RWPE2 (cell line): ENCODE measurements around the gene ARID1A.

ENCODE experiments used
- ATAC-seq: fragments of 200-7000 bp; cut with Tn5 transposase; 3 replicates; pipeline ENCODE4 v1.9.1; 2021; ENCODE audit warnings: low read depth
- DNase-seq: peaks from one replicate; pipeline ENCODE4 v3.0.0-alpha.2; 2020; ENCODE audit warnings: low spot score
- H3K27ac ChIP-seq: fragments of 450-650 bp; 2 replicates; pipeline ENCODE4 v1.5.1; 2017; ENCODE audit warnings: mild to moderate bottlenecking; ENCODE audit not compliant: poor library complexity, severe bottlenecking
- H3K27me3 ChIP-seq: fragments of 250-450 bp; sonication (Bioruptor Pico); 2 replicates; pipeline ENCODE4 v1.5.1; 2021; ENCODE audit warnings: mild to moderate bottlenecking, moderate library complexity; ENCODE audit not compliant: insufficient read depth, poor library complexity, severe bottlenecking
- H3K36me3 ChIP-seq: fragments of 250-450 bp; sonication (Bioruptor Pico); 2 replicates; pipeline ENCODE4 v1.5.1; 2020; ENCODE audit warnings: low read depth, mild to moderate bottlenecking, moderate library complexity
- H3K4me1 ChIP-seq: fragments of 250-450 bp; sonication (Bioruptor Pico); 2 replicates; pipeline ENCODE4 v1.5.1; 2021; ENCODE audit warnings: mild to moderate bottlenecking, moderate library complexity; ENCODE audit not compliant: insufficient read depth, poor library complexity, severe bottlenecking
- H3K4me3 ChIP-seq: fragments of 250-450 bp; sonication (Bioruptor Pico); 2 replicates; pipeline ENCODE4 v1.5.1; 2021; ENCODE audit warnings: mild to moderate bottlenecking, moderate library complexity; ENCODE audit not compliant: severe bottlenecking
- H3K9me3 ChIP-seq: fragments of 250-450 bp; sonication (Bioruptor Pico); 2 replicates; pipeline ENCODE4 v1.5.1; 2021; ENCODE audit warnings: mild to moderate bottlenecking, moderate library complexity; ENCODE audit not compliant: severe bottlenecking
- TF ChIP-seq, protein P1 (sequence below): fragments of 450-650 bp; IDR thresholded peaks from one replicate; pipeline ENCODE4 v1.5.1; 2017; ENCODE audit warnings: mild to moderate bottlenecking, moderate library complexity; ENCODE audit not compliant: poor library complexity, severe bottlenecking

Gene ARID1A

DNA sequence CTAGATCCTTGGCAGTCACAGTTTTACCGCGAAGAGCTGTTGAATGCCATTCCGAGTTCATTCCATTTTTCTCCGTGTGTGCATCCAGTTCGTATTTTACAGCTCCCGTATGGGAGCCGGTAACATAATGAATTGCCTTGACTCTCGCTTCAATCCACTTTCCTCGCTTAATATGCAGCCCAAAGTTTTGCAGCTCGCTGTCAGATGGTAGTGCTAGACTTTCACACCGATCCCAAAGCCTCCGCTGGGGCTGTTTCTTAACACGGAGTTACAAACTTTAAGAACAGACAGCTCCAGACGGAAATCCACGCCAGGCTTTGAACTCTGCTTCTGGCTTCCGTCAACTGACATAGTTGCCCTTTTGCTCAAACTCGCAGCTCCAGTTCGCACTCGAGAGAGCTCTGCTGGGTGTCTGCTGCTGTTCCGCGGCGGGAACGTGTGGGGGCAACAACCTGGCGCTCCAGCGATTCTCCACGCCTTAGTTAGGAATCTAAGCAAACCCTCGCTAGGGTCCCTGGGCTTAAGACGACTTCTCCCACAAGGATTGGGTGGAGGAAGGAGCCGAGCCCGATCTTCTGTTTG lies 3.5 kb upstream of the ARID1A start:
- Histone ChIP-seq H3K9me3 (no peaks in the 10 kb centered on the region), H3K27ac (peak overlapping the region; percentile 95), H3K4me1 (peaks cover 18% of the 10 kb centered on the region), H3K4me3 (peak overlapping the region; percentile 24), H3K36me3 (no peaks in the 10 kb centered on the region), H3K27me3 (no peaks in the 10 kb centered on the region)
- peak; percentile 84 for DNase-seq
- TF ChIP-seq, protein P1, sequence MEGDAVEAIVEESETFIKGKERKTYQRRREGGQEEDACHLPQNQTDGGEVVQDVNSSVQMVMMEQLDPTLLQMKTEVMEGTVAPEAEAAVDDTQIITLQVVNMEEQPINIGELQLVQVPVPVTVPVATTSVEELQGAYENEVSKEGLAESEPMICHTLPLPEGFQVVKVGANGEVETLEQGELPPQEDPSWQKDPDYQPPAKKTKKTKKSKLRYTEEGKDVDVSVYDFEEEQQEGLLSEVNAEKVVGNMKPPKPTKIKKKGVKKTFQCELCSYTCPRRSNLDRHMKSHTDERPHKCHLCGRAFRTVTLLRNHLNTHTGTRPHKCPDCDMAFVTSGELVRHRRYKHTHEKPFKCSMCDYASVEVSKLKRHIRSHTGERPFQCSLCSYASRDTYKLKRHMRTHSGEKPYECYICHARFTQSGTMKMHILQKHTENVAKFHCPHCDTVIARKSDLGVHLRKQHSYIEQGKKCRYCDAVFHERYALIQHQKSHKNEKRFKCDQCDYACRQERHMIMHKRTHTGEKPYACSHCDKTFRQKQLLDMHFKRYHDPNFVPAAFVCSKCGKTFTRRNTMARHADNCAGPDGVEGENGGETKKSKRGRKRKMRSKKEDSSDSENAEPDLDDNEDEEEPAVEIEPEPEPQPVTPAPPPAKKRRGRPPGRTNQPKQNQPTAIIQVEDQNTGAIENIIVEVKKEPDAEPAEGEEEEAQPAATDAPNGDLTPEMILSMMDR = peak; percentile 27
- peak; percentile 56 for ATAC-seq

DNA sequence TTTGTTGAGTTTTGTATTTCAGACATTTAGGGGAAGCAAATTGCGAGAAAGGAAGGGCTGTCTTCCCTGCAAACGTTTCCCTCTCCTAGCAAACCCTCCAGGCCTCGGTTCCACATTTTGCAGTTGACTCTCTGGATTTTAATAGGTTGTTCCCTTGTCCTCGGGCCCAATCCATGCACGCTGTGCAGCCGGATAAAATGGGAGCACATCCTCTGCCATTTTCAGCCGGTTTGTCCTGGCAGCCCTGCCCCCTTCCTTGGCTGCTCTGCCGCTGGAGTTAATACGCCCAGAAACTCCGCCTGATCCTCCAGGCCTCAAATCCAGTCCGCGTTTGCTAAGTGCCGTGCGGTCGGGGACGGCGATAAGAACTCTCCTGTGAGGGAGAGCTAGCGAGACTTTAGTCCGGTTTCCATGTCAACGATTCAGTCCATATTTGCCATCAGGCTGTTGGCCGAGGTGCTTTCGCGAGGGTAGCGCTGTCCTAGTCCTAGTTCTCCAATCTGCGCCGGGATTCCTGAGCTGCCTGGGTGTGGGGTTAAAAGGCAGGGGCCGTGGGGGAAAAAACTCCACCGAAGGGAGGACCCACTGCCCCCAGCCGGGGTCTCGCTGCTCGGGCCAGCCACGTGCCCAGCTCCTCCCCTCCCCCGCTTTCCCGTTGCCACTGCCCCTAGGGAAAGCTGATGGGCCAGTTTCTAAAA lies 2.9 kb upstream of the ARID1A start:
- peak overlapping the region; percentile 24 for H3K4me3 ChIP-seq
- peak overlapping the region; percentile 95 for H3K27ac ChIP-seq
- peaks cover 18% of the 10 kb centered on the region for H3K4me1 ChIP-seq
- ATAC-seq (peak; percentile 54), DNase-seq (peak; percentile 86)
- no peaks in the 10 kb centered on the region for H3K36me3 ChIP-seq
- TF ChIP-seq, protein P1 = peak; percentile 21
- no peaks in the 10 kb centered on the region for H3K27me3 ChIP-seq
- no peaks in the 10 kb centered on the region for H3K9me3 ChIP-seq

DNA sequence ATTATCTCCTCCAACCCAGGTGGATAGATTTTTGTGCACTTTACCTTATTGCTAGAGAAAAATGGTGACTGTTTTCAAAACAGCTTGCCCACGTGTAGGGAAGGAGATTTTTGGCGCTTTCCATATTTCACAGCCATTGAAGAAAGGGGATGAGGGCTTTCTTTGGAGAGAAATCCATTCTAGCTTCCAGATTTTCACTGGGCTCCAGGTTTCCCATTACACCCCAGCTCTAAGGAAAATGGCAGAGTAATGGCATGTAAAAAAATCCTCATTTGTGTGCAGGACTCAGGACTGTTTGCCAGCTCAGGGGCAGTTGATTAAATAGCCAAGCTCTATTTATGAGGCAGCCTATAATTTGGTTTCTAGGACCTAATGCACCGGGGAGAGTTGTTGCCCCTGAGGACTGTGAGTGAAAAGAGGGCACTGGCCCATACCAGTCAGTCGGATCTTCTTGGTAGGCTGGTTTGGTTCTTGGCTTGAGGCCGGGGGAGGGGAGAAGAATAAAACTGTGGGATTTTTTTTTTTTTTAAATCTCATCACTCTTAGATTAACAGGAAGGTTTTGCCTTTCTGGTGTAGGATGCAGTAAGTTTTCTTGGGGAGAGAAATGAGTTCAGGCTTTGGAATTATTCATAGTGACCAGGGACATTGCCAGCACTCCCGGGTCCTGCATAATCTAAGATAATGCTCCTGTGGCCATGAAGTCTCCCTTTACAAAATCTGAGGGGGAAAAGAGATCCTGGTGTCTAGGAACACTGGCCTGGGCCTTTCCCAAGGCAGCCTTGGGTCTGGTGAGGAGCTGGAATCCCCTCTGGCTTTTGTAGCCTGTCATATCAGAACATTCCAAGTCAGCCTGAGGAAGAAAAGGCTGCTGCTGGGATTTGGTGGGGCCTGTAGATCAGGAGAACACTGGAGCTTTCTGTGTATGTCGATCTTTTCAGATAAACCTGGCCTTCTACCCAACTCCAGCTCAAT lies 1.9 kb upstream of the ARID1A start:
- H3K36me3 ChIP-seq = peaks cover 5% of the 10 kb centered on the region; the same call in 1 of the 2 replicates
- TF ChIP-seq, protein P1 = no peak
- ATAC-seq (no peak), DNase-seq (no peak)
- H3K4me3 ChIP-seq = no peak overlapping the region
- H3K9me3 ChIP-seq = no peaks in the 10 kb centered on the region
- peaks cover 24% of the 10 kb centered on the region for H3K4me1 ChIP-seq
- H3K27me3 ChIP-seq = no peaks in the 10 kb centered on the region
- H3K27ac ChIP-seq = peak overlapping the region; percentile 95

DNA sequence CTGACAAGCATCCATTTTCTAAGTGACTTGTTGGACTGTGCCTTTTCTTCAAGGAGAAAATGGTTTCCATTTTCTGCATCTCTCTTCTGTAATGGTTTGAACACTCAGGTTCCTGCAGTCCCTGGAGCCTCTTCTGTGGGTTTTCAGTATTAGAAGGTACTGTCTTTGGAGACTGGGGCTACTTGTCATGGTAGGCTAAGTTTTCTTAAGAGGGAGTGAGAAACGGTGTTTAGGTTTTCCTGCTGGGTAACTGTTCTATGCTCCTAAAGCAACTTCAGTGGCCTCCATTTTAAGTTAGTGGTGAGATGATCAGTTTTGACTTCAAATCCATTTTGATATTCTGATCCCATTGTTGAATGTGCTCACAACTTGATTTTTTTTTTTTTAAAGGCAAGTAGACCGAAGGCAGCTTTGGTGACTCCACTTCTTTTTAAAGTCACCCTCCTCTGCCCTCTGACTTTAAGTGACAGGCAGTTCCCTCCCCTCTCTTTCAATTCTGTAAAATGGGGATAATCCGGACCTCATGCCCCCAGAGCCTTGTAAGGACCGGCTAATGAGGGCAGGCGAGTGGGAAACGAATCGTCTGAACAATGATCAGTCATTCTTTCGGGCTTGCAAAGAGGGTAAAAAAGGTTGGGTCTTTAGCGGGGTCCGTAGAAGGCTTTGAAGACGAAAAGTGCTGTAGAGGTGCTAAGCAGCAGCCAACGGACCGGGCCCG lies 1.0 kb upstream of the ARID1A start:
- Histone ChIP-seq H3K36me3 (peaks cover 5% of the 10 kb centered on the region; the same call in 1 of the 2 replicates), H3K4me1 (peaks cover 31% of the 10 kb centered on the region), H3K4me3 (peak overlapping the region; percentile 95), H3K27ac (peak overlapping the region; percentile 95), H3K27me3 (no peaks in the 10 kb centered on the region), H3K9me3 (no peaks in the 10 kb centered on the region)
- ATAC-seq (no peak), DNase-seq (no peak)
- TF ChIP-seq, protein P1 = no peak
